ENCODE measurements around the gene TMC4. TPM values are rescaled to one million over a fixed set of nuclear protein-coding genes. Genes with fewer than 3 reads are reported as not detected.

Gene TMC4
- polyA plus RNA-seq, 4 donors: 40.6 to 174 (median 129) TPM

GRCh38 chr19:54168174-54168917, 4.6 kb downstream of the TMC4 start:
- H3K36me3 ChIP-seq (ENCODE audit: control insufficient read depth in 3 of 3, insufficient read depth in 2 of 3, low read depth in 1 of 3, low read length in 3 of 3): peaks cover 0 to 36% (median 0%) of the 10 kb centered on the region in 3 donors
- WGBS, 3 donors: 27 to 30% (median 28%) methylated on average over 25 of the region's 25 CpGs
- H3K4me1 ChIP-seq (ENCODE audit: control insufficient read depth in 3 of 3, insufficient read depth in 2 of 3, low read depth in 1 of 3, low read length in 2 of 3): peaks cover 0 to 24% (median 2%) of the 10 kb centered on the region in 3 donors
- no peaks in the 10 kb centered on the region for H3K9me3 ChIP-seq (ENCODE audit: control insufficient read depth in 2 of 2, insufficient read depth in 1 of 2, low read depth in 1 of 2, low read length in 1 of 2)
- H3K27ac ChIP-seq (ENCODE audit: low read depth in 1 of 3, low read length in 2 of 3): no peak overlapping the region
- no peak overlapping the region for H3K4me3 ChIP-seq (ENCODE audit: low read depth in 1 of 3, low read length in 3 of 3)
- peak; percentile 87 to 95 for DNase-seq
- no peaks in the 10 kb centered on the region for H3K27me3 ChIP-seq (ENCODE audit: control insufficient read depth in 3 of 3, insufficient read depth in 3 of 3, low read length in 3 of 3)
- FAIRE-seq: no peak

DNA sequence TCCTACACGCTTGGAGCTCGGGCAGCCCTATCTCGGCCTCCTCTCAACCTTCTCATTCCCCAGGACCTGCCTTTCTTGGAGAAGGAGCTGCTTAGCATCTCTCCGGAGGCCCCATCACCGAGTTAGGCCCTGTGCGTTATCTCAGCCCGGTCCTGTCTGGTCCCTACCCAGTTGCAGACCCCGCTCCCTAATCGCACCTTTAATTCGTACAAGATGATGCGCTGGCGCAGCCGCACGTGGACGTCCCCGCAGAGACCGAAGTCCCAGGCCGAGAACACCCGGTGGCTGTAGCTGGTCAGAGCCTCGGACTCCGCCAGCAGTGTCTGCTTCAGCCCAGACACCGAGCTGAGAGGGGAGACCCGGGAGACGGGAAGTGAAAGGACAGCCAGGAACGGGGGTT, 7.7 kb downstream of the TMC4 start:
- H3K27me3 ChIP-seq (ENCODE audit: control insufficient read depth in 3 of 3, insufficient read depth in 3 of 3, low read length in 3 of 3): no peaks in the 10 kb centered on the region
- H3K4me1 ChIP-seq (ENCODE audit: control insufficient read depth in 3 of 3, insufficient read depth in 2 of 3, low read depth in 1 of 3, low read length in 2 of 3): peaks cover 2 to 45% (median 14%) of the 10 kb centered on the region in 3 donors
- FAIRE-seq (no peak), DNase-seq (no peak)
- H3K4me3 ChIP-seq (ENCODE audit: low read depth in 1 of 3, low read length in 3 of 3): no peak overlapping the region
- peaks cover 0 to 25% (median 0%) of the 10 kb centered on the region in 3 donors for H3K36me3 ChIP-seq (ENCODE audit: control insufficient read depth in 3 of 3, insufficient read depth in 2 of 3, low read depth in 1 of 3, low read length in 3 of 3)
- 45 to 87% (median 55%) methylated on average over 25 of the region's 25 CpGs for WGBS, 3 donors
- H3K27ac ChIP-seq (ENCODE audit: low read depth in 1 of 3, low read length in 2 of 3): no peak overlapping the region
- H3K9me3 ChIP-seq (ENCODE audit: control insufficient read depth in 2 of 2, insufficient read depth in 1 of 2, low read depth in 1 of 2, low read length in 1 of 2): no peaks in the 10 kb centered on the region

GRCh38 chr19:54164369-54165068, 8.4 kb downstream of the TMC4 start:
- no peaks in the 10 kb centered on the region for H3K27me3 ChIP-seq (ENCODE audit: control insufficient read depth in 3 of 3, insufficient read depth in 3 of 3, low read length in 3 of 3)
- H3K27ac ChIP-seq (ENCODE audit: low read depth in 1 of 3, low read length in 2 of 3): no peak overlapping the region
- peaks cover 0 to 20% (median 0%) of the 10 kb centered on the region in 3 donors for H3K36me3 ChIP-seq (ENCODE audit: control insufficient read depth in 3 of 3, insufficient read depth in 2 of 3, low read depth in 1 of 3, low read length in 3 of 3)
- peaks cover 2 to 48% (median 14%) of the 10 kb centered on the region in 3 donors for H3K4me1 ChIP-seq (ENCODE audit: control insufficient read depth in 3 of 3, insufficient read depth in 2 of 3, low read depth in 1 of 3, low read length in 2 of 3)
- WGBS, 3 donors: 12 to 16% (median 12%) methylated on average over 37 of the region's 37 CpGs
- FAIRE-seq: no peak
- H3K4me3 ChIP-seq (ENCODE audit: low read depth in 1 of 3, low read length in 3 of 3): no peak overlapping the region
- peak; percentile 81 to 89 for DNase-seq
- H3K9me3 ChIP-seq (ENCODE audit: control insufficient read depth in 2 of 2, insufficient read depth in 1 of 2, low read depth in 1 of 2, low read length in 1 of 2): no peaks in the 10 kb centered on the region

GRCh38 chr19:54162884-54163283, 10.1 kb downstream of the TMC4 start:
- Histone ChIP-seq H3K9me3 (ENCODE audit: control insufficient read depth in 2 of 2, insufficient read depth in 1 of 2, low read depth in 1 of 2, low read length in 1 of 2) (no peaks in the 10 kb centered on the region), H3K27ac (ENCODE audit: low read depth in 1 of 3, low read length in 2 of 3) (peak overlapping the region; percentile 82 to 95 (median 83)), H3K36me3 (ENCODE audit: control insufficient read depth in 3 of 3, insufficient read depth in 2 of 3, low read depth in 1 of 3, low read length in 3 of 3) (peaks cover 0 to 18% (median 0%) of the 10 kb centered on the region in 3 donors), H3K4me3 (ENCODE audit: low read depth in 1 of 3, low read length in 3 of 3) (peak overlapping the region in 2 of 3 donors; percentile 7 to 39), H3K27me3 (ENCODE audit: control insufficient read depth in 3 of 3, insufficient read depth in 3 of 3, low read length in 3 of 3) (no peaks in the 10 kb centered on the region), H3K4me1 (ENCODE audit: control insufficient read depth in 3 of 3, insufficient read depth in 2 of 3, low read depth in 1 of 3, low read length in 2 of 3) (peaks cover 7 to 55% (median 20%) of the 10 kb centered on the region in 3 donors)
- FAIRE-seq: no peak
- no peak for DNase-seq
- 49 to 64% (median 50%) methylated on average over 14 of the region's 14 CpGs for WGBS, 3 donors

DNA sequence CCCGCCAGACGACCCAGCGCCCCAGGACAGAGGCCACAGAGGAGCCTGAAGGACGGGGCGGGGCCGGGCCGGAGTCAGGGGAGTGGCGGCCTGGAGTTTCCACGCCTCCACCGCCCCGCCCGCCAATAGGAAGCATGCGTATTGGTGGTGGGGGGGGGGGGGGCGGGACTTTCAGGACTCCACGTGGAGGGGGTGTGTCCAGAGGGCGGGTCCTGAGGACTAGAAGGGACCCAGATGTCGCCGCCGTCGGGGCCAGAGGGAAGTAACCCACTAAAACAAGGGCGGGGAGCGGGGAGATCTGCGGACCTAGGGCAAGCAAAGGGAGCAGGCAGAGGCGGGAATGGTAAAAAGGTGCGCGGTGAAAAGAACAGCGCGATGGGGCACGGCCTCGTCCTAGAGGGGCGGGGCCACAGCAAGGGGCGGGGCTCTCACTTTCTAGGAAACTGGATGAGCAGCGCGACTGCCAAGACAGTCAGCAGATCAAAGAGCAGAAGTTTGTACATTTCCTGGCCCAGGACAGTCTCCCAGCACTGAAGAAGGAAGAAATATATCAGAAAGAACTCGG, 10.6 kb downstream of the TMC4 start:
- FAIRE-seq: no peak
- H3K9me3 ChIP-seq (ENCODE audit: control insufficient read depth in 2 of 2, insufficient read depth in 1 of 2, low read depth in 1 of 2, low read length in 1 of 2): no peaks in the 10 kb centered on the region
- peaks cover 7 to 55% (median 20%) of the 10 kb centered on the region in 3 donors for H3K4me1 ChIP-seq (ENCODE audit: control insufficient read depth in 3 of 3, insufficient read depth in 2 of 3, low read depth in 1 of 3, low read length in 2 of 3)
- peak; percentile 92 to 93 for DNase-seq
- no peaks in the 10 kb centered on the region for H3K27me3 ChIP-seq (ENCODE audit: control insufficient read depth in 3 of 3, insufficient read depth in 3 of 3, low read length in 3 of 3)
- 1 to 3% (median 2%) methylated on average over 28 to 34 of the region's 35 CpGs for WGBS, 3 donors
- peak overlapping the region in 2 of 3 donors; percentile 32 to 39 for H3K4me3 ChIP-seq (ENCODE audit: low read depth in 1 of 3, low read length in 3 of 3)
- peaks cover 0 to 23% (median 0%) of the 10 kb centered on the region in 3 donors for H3K36me3 ChIP-seq (ENCODE audit: control insufficient read depth in 3 of 3, insufficient read depth in 2 of 3, low read depth in 1 of 3, low read length in 3 of 3)
- peak overlapping the region; percentile 82 to 95 (median 83) for H3K27ac ChIP-seq (ENCODE audit: low read depth in 1 of 3, low read length in 2 of 3)

DNA sequence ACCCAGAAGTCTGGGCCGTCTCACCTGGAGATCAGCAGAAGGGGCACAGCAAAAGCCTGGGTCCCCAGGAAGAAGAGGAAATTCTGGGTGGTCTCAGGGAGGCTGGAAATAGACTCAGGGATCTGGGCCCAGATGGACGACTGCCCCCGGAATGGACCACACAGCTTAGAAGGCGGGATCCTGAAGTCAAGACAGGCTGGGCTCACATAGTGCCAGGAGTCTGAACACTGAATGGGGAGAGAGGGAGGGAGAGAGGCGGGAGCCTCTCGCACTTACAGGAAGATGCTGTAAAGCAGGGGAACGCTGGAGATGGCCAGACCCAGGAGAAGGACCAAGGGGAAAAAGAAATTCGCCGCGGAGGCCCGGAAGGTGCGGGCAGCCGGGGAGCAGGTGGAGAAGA, 12.1 kb downstream of the TMC4 start:
- FAIRE-seq (no peak), DNase-seq (no peak)
- WGBS, 3 donors: 23 to 41% (median 36%) methylated on average over 13 of the region's 13 CpGs
- peaks cover 4 to 35% (median 4%) of the 10 kb centered on the region in 3 donors for H3K36me3 ChIP-seq (ENCODE audit: control insufficient read depth in 3 of 3, insufficient read depth in 2 of 3, low read depth in 1 of 3, low read length in 3 of 3)
- H3K27me3 ChIP-seq (ENCODE audit: control insufficient read depth in 3 of 3, insufficient read depth in 3 of 3, low read length in 3 of 3): no peaks in the 10 kb centered on the region
- H3K27ac ChIP-seq (ENCODE audit: low read depth in 1 of 3, low read length in 2 of 3): peak overlapping the region in 2 of 3 donors; percentile 85 to 91
- no peaks in the 10 kb centered on the region for H3K9me3 ChIP-seq (ENCODE audit: control insufficient read depth in 2 of 2, insufficient read depth in 1 of 2, low read depth in 1 of 2, low read length in 1 of 2)
- peak overlapping the region in 1 of 3 donors; percentile 57 for H3K4me3 ChIP-seq (ENCODE audit: low read depth in 1 of 3, low read length in 3 of 3)
- peaks cover 7 to 55% (median 20%) of the 10 kb centered on the region in 3 donors for H3K4me1 ChIP-seq (ENCODE audit: control insufficient read depth in 3 of 3, insufficient read depth in 2 of 3, low read depth in 1 of 3, low read length in 2 of 3)

- FAIRE-seq (no peak), DNase-seq (peak in 1 of 2 donors; percentile 27)
- peak overlapping the region in 2 of 3 donors; percentile 29 to 57 for H3K4me3 ChIP-seq (ENCODE audit: low read depth in 1 of 3, low read length in 3 of 3)
- H3K36me3 ChIP-seq (ENCODE audit: control insufficient read depth in 3 of 3, insufficient read depth in 2 of 3, low read depth in 1 of 3, low read length in 3 of 3): peaks cover 7 to 38% (median 9%) of the 10 kb centered on the region in 3 donors
- no peaks in the 10 kb centered on the region for H3K9me3 ChIP-seq (ENCODE audit: control insufficient read depth in 2 of 2, insufficient read depth in 1 of 2, low read depth in 1 of 2, low read length in 1 of 2)
- H3K4me1 ChIP-seq (ENCODE audit: control insufficient read depth in 3 of 3, insufficient read depth in 2 of 3, low read depth in 1 of 3, low read length in 2 of 3): peaks cover 7 to 50% (median 20%) of the 10 kb centered on the region in 3 donors
- WGBS, 3 donors: 2 to 3% (median 2%) methylated on average over 28 of the region's 28 CpGs
- H3K27me3 ChIP-seq (ENCODE audit: control insufficient read depth in 3 of 3, insufficient read depth in 3 of 3, low read length in 3 of 3): no peaks in the 10 kb centered on the region
- H3K27ac ChIP-seq (ENCODE audit: low read depth in 1 of 3, low read length in 2 of 3): peak overlapping the region; percentile 53 to 91 (median 85)
Measured at GRCh38 chr19:54160182-54160811, 12.7 kb downstream of the TMC4 start.
